Measurements from ENCODE around the gene CDH23.
A peak's percentile ranks its signal among the peaks of the same experiment; 100 is the strongest.

Gene CDH23

DNA sequence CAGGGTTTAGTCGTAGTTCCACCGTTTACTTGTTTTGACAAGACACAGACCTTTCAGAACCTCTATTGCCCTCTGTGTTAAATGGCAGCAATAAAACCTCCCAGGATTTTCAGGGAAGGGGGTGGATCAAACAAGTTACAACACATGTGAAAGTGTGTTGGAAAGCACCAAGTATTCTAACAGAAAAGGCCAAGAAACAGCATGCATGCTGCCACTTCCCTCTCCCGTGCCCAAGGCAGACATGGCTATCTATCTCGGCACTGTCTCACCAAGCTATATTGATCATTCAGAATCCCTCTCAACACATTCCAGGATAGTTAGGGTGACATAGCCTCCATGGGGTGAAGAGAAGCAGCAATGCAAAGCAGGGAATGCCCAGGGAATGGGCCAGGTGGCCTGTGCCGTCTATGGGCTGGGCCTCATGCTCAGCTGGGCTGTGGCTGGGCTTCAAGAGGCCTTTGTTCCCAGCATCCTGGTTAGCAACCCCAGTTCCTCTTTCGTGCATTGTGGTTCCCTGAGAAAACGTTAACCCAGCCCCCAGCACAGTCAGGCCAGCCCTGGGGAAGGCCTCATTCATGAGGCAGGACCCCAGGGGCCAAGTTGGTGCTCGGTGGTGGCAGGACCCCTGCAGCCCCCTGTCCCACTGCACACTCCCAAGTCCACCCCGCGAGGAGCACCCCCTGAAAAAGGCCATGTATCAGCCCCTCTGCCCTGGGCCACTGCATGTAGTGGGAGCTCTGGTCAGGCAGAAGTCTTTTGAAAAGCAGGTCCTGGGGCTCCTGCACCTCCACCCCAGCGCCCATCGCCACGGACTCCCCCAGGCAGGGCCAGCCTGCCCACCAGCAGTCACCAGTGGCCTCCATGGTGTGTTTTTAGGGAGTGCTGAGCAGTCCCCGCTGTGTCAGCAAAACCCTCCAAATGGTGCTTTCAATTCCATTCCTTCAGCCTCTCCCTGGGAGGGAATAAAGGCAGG lies 351.1 kb downstream of the CDH23 start:
- DNase-seq: peak in 1 of 2 donors; percentile 38

DNA sequence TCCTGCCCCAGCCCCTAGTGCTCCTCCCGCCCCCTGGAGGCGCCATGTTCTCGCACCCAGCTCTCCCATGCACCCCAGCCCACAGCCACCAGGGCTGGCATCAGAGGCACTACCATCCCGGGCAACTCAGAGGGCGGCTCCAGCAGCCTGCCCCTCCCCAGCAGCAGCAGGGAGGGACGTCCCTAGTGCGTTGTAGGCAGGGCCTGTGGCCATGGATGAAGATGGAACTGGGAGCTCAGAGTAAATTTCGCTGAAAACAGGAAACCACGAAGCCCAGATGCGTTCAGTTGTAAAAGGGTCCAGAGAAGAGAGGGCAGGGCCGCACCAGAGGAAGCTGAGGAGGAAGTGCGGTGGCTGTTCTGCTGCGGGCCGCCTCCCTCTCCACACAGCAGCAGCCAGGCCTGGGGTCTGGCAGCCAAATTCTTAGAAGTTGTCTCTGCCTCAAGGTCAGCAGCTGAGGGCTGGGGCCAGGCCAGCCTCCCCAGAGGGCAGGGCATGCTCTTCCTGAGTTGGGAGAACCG lies 352.0 kb downstream of the CDH23 start:
- DNase-seq: peak; percentile 30 to 53

DNA sequence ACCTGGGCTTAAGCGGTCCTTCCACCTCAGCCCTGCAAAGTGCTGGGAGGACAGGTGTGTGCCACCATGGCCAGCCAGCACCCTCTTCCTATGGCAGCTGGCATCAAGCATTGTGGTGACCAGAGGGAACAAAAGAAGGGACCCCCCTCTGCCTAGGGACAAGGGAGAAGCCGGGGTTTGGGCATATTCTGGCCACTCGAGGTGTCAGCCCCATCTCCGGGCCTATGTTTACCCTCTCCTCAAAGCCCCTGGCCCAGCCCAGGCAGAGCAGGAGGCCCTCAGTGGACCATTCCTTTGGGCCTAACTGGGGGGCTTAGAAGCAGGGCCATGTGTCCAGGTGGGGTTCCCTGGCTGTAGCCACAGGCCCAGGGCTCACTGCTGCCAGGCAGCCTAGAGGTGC lies 352.7 kb downstream of the CDH23 start:
- DNase-seq: no peak

DNA sequence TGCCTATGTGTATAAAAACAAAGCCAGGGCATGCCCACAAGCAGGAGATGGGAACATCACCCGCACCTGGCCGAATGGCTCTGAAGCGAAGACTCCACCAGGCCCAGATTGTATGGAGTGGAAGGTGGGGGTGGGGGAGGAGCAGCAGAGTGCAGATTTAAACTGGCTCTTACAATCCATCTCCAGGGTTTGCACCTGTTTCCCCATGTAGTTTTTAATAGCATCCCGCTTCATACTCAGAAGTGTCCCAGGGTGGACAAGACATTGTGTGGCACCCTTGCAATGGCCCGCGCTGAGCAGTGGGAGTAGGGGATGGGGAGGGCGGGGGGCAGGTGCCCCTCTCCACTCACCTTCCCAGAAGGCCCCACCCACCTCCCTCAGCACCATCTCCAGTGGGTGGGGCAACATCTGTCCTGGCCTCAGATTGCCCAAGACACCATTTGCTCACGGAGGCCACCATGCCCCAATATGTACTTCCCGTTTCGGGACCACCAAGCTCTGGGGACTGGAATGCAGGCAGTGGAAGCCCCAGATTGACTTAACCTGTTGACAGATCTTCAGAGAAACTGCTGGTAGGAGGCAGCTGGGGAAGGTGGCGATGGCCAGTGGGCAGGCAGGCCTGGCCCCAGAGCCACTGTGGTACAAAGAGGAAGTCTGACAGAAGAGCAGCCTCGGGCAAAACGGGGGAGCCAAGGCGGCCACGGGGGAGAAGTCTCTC lies 353.6 kb downstream of the CDH23 start:
- peak in 1 of 2 donors; percentile 22 for DNase-seq

DNA sequence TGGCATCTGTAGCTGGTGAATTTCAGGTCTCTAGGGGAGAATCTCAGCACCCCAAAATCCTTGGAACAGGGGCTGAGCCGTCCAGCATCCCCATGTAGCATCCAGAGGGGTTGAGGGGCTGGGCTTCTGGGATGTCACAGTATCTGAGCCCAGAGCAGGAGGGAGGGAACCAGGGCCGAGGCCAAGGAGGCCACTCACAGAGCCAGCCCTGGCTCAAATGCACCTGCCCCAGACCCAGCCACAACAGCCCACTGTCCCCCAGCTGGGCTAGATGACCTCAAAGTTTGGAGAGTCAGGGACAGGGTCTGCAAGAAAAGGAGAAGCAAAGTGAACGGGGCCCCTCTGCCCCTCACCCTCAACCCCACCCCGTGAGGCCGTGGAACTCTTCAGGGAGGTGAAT lies 354.3 kb downstream of the CDH23 start:
- DNase-seq: no peak

DNA sequence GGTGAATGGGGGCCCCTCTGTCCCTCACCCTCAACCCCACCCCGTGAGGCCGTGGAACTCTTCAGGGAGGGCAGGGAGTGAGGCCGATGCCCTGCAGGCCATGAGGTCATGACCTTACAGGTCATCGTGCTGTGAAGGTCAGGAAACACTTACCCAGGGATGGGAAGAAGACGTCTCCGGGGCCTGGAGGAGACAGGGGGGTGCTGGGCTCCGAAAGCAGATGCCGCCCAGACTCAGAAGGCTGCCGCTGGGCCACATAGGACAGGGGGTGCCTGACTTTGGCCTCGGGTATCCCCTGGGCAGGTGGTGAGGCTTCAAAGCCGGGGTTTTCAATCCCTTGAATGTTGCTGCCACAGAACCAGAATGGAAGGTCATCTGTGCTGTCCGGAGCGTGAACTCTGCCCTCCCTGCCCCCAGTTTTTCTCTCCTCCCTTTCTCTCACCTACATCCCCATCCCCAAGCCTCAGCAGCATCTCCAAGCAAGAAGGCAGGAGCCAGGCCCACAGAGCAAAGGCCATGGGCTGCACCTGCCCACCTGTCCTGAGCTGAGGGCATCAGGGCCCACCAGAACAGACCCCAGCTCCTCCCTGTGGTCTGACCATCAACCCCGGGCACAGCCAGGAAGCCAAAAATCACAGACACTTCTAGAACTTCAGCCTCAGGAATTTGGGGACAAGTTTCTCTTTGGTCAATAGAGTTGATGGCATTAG lies 354.9 kb downstream of the CDH23 start:
- DNase-seq: no peak

DNA sequence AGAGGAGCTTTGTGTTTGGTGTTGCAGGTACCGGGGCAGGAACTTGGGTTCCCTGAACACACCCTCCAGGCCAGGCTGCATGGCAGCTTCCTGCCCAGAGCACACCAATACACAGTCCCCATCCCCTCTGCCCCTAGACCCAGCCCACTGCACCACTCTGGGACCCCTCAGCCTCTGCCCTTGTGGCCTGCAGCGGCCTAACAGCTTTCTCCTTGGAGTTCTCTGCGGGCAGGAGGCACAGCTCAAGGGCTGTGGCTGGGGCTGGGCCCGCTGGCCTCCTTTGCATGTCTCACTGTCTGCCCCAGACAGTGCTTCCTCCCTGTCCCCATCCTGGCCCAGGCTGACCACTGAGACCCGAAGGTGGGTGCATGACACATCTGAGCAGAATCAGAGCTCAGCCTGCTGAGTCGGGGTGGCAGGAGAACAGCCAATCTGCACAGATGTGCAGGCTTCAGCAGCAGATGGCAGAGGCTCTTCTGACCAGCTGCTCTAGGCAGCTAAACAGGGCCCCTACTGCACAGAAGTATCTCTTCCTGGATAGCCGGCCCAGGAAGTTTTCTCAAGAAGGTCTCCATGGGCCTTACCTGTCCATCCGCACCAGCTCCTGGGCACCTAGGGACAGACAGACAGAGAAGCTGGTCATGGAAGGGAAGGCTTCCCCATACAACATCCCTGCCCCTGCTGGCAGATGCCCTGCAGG lies 355.8 kb downstream of the CDH23 start:
- no peak for DNase-seq

DNA sequence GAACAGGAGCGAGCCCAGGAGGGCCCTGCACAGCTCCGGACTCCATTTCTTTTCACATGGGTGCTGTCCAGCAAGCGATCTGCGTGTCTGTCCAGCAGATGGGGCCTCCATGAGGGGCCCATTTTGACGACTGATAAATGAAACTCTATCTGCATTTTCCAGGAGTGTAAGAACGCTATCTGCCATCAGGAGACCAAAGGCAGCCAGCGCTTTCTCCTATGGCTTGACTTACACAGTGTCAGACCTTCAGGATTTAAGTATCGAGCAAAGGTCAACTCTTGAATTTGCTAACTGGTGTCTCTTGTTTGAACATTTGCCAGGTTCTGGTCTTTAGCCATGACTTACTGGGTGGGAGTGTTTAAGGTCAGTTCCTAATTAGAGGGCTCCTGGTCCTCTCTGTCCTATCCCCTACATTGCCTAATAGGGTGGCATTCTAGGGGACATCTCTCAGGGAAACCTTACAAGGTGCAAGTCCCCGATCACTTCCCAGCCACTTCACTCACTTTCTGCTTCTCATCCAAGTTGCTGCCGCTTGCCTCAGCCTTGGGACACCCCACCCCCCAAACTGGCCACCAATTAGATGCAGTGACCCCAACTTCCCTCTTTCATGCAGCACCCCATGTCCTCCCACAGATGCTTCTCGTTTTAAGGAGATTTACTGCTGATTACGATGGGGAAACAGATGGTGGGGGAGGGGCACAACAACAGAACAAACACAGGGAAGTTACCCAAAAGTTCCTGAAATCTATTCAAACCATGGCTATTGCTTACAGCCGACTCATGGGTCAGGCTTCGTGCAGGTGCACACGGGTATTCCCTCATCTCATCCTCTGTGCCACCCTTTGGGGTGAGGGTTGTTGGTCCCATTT lies 356.6 kb downstream of the CDH23 start:
- peak; percentile 90 to 91 for DNase-seq

DNA sequence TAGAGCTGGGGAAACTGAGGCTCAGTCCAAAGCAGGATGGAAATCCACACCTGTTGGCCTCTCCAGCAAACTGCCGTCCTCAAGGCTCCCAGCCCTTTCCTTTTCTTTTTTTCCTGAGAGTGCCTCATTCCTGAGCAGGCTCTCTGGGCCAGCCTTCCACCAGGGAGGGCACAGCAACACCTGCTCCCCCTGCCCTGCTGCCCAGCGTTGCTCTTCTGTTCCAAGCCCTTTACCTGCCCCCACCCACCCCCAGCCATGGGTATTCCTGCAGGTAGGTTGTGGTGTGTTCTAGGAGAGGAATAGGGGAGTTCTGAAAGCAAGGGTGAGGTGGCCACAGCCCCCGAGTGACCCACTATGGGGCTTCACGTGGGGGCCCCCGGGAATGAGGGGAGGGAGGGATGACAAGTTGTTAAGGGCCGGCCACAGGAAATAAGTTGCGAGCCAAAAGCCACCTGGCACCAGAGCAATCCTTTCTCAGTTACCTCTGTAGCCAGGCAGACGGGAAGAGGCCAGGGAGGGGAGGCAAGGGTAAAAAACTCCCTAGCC lies 357.3 kb downstream of the CDH23 start:
- no peak for DNase-seq

DNA sequence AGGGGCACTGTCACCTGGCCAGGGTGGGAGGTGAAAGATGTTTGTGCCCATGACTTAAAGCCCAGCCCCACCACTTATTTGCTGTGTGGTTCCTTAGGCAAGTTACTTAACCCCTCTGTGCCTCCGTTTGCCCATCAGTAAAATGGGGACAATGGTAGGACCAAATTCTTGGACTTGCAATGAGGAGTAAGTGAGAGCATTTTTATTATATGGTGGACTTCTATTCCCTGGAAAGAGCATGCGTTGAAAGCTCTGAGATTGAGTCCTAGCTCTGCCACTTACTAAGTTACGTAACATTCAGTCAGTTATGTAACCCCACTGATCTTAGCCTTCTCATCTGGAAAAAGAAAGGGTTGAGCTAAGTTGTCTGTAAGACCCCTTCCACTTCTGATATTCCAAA lies 357.8 kb downstream of the CDH23 start:
- peak; percentile 60 to 64 for DNase-seq

DNA sequence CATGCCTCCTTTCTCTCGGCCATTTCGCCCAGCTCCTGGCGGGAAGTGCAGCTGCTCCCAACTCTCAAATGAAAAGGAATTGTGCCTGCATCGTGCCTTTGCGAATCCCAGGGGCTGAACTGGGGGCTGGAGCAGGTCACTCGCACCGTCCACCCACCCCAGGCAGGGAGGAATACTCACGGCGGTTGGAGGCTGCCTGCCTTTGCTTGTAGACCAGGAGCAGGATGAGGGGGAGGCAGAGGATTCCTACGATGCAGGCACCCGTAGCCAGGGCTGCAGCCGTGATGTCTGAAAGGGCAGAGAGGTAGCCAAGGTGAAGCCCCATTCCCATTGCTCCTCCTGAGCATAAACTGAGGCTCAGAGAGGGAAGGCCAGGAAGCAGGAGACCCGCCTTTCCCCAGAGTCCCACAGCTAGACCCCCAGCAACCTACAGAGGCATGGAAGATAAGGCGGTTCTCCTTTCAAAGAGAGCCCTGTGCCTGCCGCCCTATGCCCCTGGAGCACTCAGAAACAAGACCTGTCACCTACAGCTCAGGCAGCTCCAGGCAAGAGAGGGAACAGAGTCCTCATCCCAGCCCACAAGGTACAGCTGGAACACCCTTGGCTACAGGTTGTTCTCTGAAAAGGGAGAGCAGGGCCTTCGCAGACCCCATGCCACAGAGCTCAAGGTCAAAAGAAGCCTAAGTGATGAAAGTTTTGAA lies 358.6 kb downstream of the CDH23 start:
- DNase-seq: no peak

DNA sequence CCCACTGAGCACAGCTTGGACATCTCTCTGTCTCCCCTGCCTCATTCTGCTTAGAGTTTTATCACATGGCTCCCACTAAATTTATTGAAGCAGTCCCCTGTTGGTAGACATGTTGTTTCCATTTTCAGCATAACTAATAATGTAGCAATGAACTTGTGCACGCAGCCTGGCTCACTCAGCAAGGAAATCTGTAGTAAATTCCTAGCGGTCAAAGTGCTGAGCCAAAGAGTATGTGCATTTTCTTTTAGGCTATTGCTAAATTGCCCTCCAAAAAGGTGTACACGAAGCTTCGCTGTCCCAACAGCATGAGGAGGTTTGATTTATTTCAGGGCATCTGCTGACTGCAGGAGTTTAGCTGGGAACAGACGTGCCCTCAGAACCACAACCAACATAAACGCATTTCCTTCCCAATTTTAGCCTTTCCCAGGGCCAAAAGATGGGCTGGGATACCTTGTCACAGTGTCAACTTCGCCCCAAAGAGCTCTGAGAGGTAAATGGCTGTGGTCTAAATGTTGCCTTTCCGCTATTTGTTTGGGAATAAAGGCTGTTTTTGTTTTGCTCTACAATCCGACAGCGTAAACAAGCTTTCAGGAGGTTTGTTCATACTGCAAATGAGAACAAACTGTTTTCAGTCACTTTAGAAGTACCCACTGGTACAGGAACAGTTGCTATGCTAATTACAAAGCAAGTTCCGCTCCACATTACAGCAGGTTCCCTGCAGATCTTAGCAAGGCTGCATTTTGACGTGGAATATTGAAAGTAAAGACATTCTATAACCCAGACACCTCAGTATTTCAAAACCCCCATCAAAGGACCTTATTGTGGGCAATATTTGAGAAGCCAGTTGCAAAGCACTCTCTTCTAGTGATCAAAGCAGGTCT lies 359.8 kb downstream of the CDH23 start:
- no peak for DNase-seq

DNA sequence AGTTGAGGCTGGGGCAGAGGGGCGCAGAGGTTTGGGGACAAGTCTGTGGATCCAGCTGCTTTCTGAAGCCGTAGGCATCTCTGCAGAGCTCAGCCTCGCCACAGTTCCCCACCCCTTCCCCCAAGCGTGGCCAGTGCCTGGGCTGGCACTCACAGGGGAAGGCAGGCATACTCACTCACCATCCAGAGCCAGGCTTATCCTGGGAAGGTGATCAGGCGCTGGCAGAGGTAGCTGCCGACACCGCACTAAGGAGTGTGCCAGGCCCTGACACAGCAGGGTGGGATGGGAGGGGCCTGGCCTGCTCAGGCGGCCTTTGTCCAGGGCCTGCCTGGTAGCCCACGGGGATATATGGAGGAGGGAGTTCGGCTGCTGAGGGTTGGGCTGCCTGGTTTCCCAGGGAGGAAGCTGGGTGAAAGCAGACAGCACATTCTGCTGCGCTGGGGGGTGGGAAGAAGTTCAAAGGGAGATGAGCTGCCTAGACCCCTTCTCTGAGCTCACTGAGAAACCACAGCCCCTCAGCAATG lies 360.7 kb downstream of the CDH23 start:
- DNase-seq: no peak

DNA sequence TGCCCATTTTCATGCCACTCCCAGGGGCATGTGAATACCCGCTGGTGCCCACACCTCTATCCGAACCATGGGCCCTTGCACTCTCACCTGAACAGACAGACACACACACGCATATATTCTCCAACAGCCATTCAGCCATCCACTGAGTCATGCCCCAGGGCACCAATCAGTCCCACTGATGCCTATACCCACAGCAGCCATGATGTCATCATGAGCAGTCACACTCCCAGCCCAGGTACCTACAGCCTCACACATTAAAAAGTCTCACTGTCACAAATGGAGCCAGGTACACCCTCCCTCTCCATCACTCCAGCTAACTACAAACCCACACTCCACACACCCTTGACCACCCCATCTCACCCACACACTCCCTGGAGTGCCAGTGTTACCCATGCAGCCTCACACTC lies 364.4 kb downstream of the CDH23 start:
- no peak for DNase-seq

DNA sequence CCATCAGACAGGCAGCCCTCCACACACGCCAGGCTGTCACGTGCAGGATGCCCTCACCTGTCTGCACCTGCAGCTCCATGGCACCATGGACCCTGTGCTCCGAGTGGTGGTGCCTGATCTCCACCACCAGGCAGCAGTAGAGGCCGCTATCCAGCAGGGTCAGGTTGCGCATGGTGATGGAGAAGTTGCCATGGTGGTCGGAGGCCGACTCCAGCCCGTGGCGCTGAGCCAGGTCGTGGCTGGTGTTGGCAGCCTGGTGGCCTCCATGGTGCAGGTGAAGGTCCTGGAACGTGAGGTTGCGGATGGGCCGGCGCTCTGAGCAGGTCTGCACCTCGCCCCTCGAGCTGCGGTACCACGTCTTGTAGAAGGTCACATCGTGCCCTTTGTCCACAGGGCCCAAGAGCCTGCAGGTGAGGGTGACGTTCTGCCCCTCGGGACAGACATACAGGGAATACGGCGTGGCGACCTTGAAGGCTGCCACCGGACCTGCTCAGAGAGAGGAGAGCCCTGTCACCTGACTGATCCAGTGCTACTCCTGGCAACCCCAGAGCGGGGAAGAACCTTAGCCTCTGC lies 364.9 kb downstream of the CDH23 start:
- no peak for DNase-seq

DNA sequence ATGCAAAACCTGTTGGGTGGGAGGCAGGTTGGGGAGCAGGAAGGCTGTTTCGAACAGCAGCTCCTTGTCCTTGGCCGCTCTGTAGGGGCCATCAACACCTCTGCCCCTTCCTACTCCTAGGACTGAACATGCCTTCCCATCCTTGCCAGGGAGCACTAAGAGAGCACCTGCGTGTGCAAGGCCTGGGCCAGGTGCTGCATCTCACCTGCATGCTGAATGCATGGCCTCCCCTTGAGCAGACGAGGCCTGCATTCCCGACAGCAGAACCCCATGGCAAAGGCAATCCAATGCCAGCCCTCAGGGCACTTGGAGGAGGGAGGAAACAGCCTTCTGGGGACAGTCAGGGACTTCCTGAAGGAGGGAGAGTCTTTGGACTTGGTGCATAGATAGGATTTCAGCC lies 365.6 kb downstream of the CDH23 start:
- no peak for DNase-seq

DNA sequence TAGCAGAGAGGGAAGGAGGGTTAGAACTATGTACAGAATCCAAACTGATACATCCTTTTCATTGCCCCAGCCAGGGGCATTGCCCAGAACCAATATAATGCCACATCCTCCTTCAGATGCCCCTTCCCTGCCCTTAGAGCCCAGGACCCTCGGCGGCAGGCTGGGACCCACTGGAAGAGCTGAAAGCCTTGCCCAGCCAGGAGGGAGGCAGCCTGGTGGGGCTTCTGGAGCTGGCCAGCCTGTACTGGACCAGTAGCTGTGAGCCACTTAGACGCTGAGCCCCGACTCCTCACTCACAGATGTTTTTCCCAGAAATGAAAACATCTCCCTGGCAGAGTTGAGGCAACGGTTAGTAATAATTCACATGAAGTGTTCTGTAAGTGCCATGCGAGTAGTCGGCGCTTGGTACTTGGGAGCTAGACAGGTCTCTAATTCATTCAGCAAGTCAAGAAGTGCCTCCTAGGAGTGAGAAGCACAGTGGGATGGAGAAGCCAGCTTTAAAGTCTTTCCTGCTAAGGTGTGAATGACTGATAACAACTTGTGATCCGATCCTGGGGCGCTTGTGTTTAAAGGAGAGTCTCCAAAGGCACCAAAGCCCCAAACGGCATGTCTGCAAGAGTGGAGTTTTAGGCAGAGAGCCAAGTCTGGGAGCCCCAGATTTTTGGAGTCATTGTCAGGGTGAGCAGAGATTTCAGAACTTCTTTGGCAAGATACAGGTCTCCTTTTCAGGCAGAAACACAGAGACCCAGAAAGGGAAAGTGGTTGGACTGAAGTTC lies 366.8 kb downstream of the CDH23 start:
- DNase-seq: no peak
